ENCODE data around the gene KRT84. TPM values are rescaled to one million over a fixed set of nuclear protein-coding genes. Genes with fewer than 3 reads are reported as not detected.

KRT84 gene
- total and polyA plus RNA-seq, 2 of the 4 experiments (the other 2 are of a cell fraction): not detected

DNA sequence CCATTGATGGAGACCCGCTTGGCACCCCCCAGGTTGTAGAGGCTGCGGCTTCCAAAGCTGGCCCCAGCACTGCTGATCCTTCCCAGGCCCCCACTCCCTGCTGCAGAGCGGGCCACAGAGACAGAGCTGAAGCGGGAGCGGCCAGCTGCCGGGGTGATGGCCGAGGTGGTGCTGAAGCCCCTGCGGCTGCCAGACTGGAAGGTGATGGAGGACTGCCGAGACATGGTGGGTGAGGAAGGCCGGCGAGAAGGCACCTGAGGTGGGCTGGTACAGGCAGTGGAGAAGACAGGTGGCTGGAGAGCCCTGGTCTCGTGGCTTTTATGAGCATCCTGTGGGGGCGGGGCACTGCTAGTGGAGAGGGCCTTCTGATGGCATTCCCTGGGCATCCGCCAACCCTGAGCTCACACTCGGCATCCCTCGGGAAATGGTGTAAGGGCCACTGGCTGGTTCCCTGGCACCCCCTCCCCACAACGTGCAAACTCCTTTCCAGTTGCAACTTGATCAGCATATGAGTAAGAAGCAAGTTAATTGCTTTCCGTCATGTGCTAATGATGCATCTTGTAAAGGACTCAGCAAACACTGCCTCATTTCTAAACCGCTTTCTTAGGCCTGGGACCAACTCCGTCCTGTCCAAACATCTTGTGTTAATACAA lies 48.8 kb upstream of the KRT84 start, which contains the start of gene KRT75:
KRT75 (minus strand) TSS at position 291 of the 653 bp plus-strand sequence; CDS start at position 224, 67 bp downstream.
- H4K91ac ChIP-seq (ENCODE audit: insufficient read depth, low read depth, low read length): no peak within 1 kb of the TSS
- H3K36me3 ChIP-seq (ENCODE audit: control insufficient read depth, insufficient read depth, low read length): no peaks in the 10 kb centered on the region
- ChIA-PET CTCF (no interaction called here), POLR2A (ENCODE audit: unreplicated experiment) (no interaction called here)
- no peak within 1 kb of the TSS for H2BK20ac ChIP-seq (ENCODE audit: low read depth, low read length)
- H3K27ac ChIP-seq (ENCODE audit: insufficient read depth, low read length): no peak within 1 kb of the TSS
- no peaks in the 10 kb centered on the region for H3K4me1 ChIP-seq (ENCODE audit: control insufficient read depth, insufficient read depth, low read length)
- no peak within 1 kb of the TSS for H2BK120ac ChIP-seq (ENCODE audit: low read depth, low read length)
- intact Hi-C loops (cut with micrococcal nuclease): no loop called here
- no peak within 1 kb of the TSS for H3K18ac ChIP-seq (ENCODE audit: low read depth, low read length)
- WGBS, 2 experiments (ENCODE audit: extremely low coverage in 2 of 2, insufficient read length in 1 of 2): 68% methylated on average over 4 of the region's 20 CpGs; no CpG with 5 or more reads in 1 of the 2 experiments
- TF ChIP-seq RAD21 (IDR thresholded peaks at IDR 0.05; ENCODE audit: low read length) (no peak), MXI1 (IDR thresholded peaks at IDR 0.05; ENCODE audit: borderline replicate concordance, low read depth, low read length) (no peak), MAZ (IDR thresholded peaks at IDR 0.05; ENCODE audit: borderline replicate concordance, low read depth, low read length) (no peak)
- TF ChIP-seq, protein P1, sequence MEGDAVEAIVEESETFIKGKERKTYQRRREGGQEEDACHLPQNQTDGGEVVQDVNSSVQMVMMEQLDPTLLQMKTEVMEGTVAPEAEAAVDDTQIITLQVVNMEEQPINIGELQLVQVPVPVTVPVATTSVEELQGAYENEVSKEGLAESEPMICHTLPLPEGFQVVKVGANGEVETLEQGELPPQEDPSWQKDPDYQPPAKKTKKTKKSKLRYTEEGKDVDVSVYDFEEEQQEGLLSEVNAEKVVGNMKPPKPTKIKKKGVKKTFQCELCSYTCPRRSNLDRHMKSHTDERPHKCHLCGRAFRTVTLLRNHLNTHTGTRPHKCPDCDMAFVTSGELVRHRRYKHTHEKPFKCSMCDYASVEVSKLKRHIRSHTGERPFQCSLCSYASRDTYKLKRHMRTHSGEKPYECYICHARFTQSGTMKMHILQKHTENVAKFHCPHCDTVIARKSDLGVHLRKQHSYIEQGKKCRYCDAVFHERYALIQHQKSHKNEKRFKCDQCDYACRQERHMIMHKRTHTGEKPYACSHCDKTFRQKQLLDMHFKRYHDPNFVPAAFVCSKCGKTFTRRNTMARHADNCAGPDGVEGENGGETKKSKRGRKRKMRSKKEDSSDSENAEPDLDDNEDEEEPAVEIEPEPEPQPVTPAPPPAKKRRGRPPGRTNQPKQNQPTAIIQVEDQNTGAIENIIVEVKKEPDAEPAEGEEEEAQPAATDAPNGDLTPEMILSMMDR (conservative IDR thresholded peaks at IDR 0.05; ENCODE audit: low read depth, low read length): no peak
- H2AK9ac ChIP-seq (replicated peaks; ENCODE audit: low read depth, low read length, poor library complexity): no peak within 1 kb of the TSS
- H3K27me3 ChIP-seq (ENCODE audit: control insufficient read depth, insufficient read depth, low read length): peaks cover 27% of the 10 kb centered on the region
- no peak within 1 kb of the TSS for H3K9ac ChIP-seq (ENCODE audit: low read depth, low read length)
- no peak within 1 kb of the TSS for H2BK5ac ChIP-seq (ENCODE audit: low read depth, low read length, poor library complexity, severe bottlenecking)
- no peaks in the 10 kb centered on the region for H3K79me1 ChIP-seq (ENCODE audit: low read depth in 1 of 2, low read length in 2 of 2)
- no peak within 1 kb of the TSS for H3K4me2 ChIP-seq (ENCODE audit: low read depth, low read length)
- no TSS peak for BruUV-seq (replicated peaks)
- H4K20me1 ChIP-seq (ENCODE audit: insufficient read depth, low read length): no peaks in the 10 kb centered on the region
- dilution Hi-C loops (cut with HindIII; ENCODE audit: low sequenced_read_pairs, unreplicated experiment): no loop called here
- no peak within 1 kb of the TSS for H2AK5ac ChIP-seq (ENCODE audit: low read depth, low read length)
- ATAC-seq (ENCODE audit: low read depth) (no peak), DNase-seq (no peak)
- H2AFZ ChIP-seq (replicated peaks; ENCODE audit: low read length, poor library complexity): no peak within 1 kb of the TSS
- no peak within 1 kb of the TSS for H3K56ac ChIP-seq (ENCODE audit: extremely low read depth, insufficient read depth, low read length)
- H3K14ac ChIP-seq (replicated peaks; ENCODE audit: low read depth, low read length): no peak within 1 kb of the TSS
- in situ Hi-C loops (cut with MboI; ENCODE audit: low sequenced_read_pairs): no loop called here
- H3K4ac ChIP-seq (ENCODE audit: low read depth, low read length): no peak within 1 kb of the TSS
- H3K4me3 ChIP-seq (ENCODE audit: insufficient read depth, low read depth, low read length): no peak within 1 kb of the TSS
- no peaks in the 10 kb centered on the region for H3K9me1 ChIP-seq (ENCODE audit: insufficient read depth, low read length)
- no peaks in the 10 kb centered on the region for H3K9me3 ChIP-seq (ENCODE audit: control insufficient read depth, insufficient read depth, low read length)
- H4K5ac ChIP-seq (ENCODE audit: low read depth, low read length): no peak within 1 kb of the TSS
- H3K23ac ChIP-seq (ENCODE audit: low read depth, low read length): no peak within 1 kb of the TSS
- H4K8ac ChIP-seq (ENCODE audit: low read depth in 2 of 2, low read length in 2 of 2): no peak within 1 kb of the TSS
- no peak within 1 kb of the TSS for H2BK15ac ChIP-seq (ENCODE audit: low read depth, low read length)
